Colonic mucosa (tissue), 4 donors: ENCODE data around the gene CFAP61. TPM values are rescaled to one million over a fixed set of nuclear protein-coding genes. Genes with fewer than 3 reads are reported as not detected.
A peak's percentile ranks its signal among the peaks of the same experiment; 100 is the strongest.

Source experiments
- DNase-seq: peaks from one replicate; pipeline ENCODE4 v3.0.0-alpha.2; 2020
- H3K27ac ChIP-seq: fragments of 200-600 bp; one replicate; pipeline ENCODE4 v1.8.0; 2021
- H3K27me3 ChIP-seq: fragments of 200-600 bp; one replicate; pipeline ENCODE4 v1.8.0; 2021
- H3K36me3 ChIP-seq: fragments of 200-600 bp; one replicate; pipeline ENCODE4 v1.8.0; 2021
- H3K4me1 ChIP-seq: fragments of 200-600 bp; one replicate; pipeline ENCODE4 v1.8.0; 2021; ENCODE audit warnings: mild to moderate bottlenecking
- H3K4me3 ChIP-seq: fragments of 200-600 bp; one replicate; pipeline ENCODE4 v1.8.0; 2021
- H3K9ac ChIP-seq, 2 donors: one replicate each; pipeline ENCODE4 v1.7.0; 2013; ENCODE audit warnings: control low read depth in 2 of 2, low read depth in 2 of 2, low read length in 2 of 2
- H3K9me3 ChIP-seq: fragments of 200-600 bp; one replicate; pipeline ENCODE4 v1.8.0; 2021
- intact Hi-C: fragments of 100-400 bp; cut with DNase I; formaldehyde crosslinking; loops from one replicate; pipeline ENCODE4 v1.14.1; 2022
- total RNA-seq, 2 donors: library from RNA; stranded (reverse); fragmentation: NEBNext Ultra II Directional in 1 of 2; extraction: Animal tissue kit (Norgen Biotek cat#: 25700) in 1 of 2; gene quantifications; one replicate each; pipeline ENCODE4 v1.2.1, GENCODE V29; 2021
- TF ChIP-seq, protein P1 (sequence below): fragments of 200-600 bp; IDR thresholded peaks from one replicate; pipeline ENCODE4 v1.8.0; 2022; ENCODE audit warnings: antibody characterized with exemption, mild to moderate bottlenecking
- donor health status: healthy.
- donor health status: DM: no; HTN: no; CAD: no.
- donor health status: DM: no; HTN: no; CAD: no.

The CFAP61 gene
- total RNA-seq, 2 donors from 2014 or later = 0.32 TPM; not detected in 1

DNA sequence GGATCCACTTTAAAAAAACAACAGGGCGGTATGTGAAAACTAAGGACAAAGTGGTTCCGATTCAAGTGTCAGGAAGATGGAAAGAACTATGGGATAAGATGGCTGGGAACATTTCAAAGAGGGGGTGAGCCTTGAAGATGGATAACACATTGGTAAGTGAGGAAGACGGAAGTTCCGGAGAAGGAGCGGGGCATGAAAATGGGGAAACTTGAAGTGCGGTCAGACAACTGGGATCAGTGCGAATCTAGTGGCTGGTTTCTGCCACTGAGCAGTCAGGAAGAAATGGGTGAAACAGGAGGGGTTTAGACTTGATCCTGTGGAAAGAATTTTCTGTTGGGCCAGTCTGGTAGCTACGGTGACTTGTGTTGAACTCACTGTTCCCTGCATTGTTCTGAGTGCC lies 34.0 kb upstream of the CFAP61 start:
- Histone ChIP-seq H3K4me1 (peaks cover 9% of the 10 kb centered on the region), H3K9ac (peak overlapping the region; percentile 84 to 90), H3K27me3 (no peaks in the 10 kb centered on the region), H3K9me3 (no peaks in the 10 kb centered on the region), H3K4me3 (no peak overlapping the region), H3K36me3 (no peaks in the 10 kb centered on the region), H3K27ac (no peak overlapping the region)
- TF ChIP-seq, protein P1, sequence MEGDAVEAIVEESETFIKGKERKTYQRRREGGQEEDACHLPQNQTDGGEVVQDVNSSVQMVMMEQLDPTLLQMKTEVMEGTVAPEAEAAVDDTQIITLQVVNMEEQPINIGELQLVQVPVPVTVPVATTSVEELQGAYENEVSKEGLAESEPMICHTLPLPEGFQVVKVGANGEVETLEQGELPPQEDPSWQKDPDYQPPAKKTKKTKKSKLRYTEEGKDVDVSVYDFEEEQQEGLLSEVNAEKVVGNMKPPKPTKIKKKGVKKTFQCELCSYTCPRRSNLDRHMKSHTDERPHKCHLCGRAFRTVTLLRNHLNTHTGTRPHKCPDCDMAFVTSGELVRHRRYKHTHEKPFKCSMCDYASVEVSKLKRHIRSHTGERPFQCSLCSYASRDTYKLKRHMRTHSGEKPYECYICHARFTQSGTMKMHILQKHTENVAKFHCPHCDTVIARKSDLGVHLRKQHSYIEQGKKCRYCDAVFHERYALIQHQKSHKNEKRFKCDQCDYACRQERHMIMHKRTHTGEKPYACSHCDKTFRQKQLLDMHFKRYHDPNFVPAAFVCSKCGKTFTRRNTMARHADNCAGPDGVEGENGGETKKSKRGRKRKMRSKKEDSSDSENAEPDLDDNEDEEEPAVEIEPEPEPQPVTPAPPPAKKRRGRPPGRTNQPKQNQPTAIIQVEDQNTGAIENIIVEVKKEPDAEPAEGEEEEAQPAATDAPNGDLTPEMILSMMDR = no peak
- DNase-seq = no peak
- intact Hi-C loops = loop anchor here (5.0 kb wide), 1 partner anchor 39 kb away; no protein-coding TSS in a partner anchor

DNA sequence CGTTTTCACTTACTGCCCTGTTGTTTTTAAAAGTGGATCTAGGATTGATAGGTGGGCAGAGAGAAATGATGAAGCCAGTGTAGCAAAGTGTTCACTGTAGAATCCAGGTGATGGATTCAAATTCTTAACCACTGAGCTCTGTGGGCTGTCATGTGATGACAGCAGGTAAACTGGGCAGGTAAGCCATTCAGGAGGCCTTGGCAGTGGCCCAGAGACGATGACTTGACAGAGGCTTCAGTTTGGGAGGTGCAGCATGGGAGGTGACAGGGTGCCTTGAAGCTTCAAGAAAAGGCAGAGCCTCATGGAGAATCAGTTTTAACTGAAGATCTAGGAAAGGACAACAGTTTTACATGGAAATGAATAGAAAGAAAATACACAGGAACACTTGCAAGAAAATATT lies 33.2 kb upstream of the CFAP61 start:
- Histone ChIP-seq H3K36me3 (no peaks in the 10 kb centered on the region), H3K9ac (no peak overlapping the region), H3K9me3 (no peaks in the 10 kb centered on the region), H3K4me1 (peaks cover 9% of the 10 kb centered on the region), H3K4me3 (no peak overlapping the region), H3K27me3 (no peaks in the 10 kb centered on the region), H3K27ac (no peak overlapping the region)
- TF ChIP-seq, protein P1 = no peak
- intact Hi-C loops = loop anchor here (5.0 kb wide), 1 partner anchor 38 kb away; no protein-coding TSS in a partner anchor
- DNase-seq = no peak

DNA sequence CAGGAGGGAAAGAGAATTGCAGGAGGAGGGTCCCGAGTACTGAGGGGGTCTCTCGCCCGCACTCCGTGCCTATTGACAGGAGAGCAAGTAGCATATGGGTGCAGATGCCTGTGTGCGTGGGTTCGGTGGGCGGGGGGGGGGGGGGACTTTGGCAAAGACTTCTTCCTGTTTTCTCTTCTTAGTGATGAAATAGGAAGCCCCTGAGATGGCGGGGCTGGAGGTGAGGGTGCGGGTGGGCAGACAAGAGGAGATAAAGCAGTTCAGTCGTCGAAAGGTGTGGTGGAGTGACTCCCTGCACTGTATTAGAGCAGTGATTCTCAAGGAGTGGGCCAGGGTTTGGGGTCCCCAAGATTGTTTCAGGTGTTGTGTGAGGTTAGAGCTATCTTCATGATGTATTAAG lies 31.4 kb upstream of the CFAP61 start:
- Histone ChIP-seq H3K27ac (no peak overlapping the region), H3K4me1 (peaks cover 9% of the 10 kb centered on the region), H3K9me3 (no peaks in the 10 kb centered on the region), H3K36me3 (no peaks in the 10 kb centered on the region), H3K9ac (no peak overlapping the region), H3K27me3 (no peaks in the 10 kb centered on the region), H3K4me3 (no peak overlapping the region)
- TF ChIP-seq, protein P1 = no peak
- intact Hi-C loops = no loop called here
- DNase-seq = no peak

DNA sequence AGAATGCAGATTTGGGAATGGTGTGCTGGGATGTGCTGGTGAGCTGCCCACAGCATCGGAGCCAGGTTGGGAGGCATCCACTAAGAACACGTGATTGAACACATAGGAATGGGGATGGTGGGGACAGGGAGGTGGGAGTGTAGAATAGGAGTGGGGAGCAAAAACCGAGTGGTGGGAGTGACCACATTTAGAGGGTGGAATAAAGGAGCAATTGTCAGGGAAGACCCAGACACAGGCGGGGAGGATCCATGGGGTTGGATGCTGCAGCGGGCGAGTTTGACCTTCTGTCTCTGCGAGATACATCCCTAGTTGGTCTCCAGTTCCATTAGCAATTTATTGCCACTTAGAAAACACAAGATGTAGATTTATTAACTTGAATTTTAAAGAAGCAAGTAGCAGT lies 30.5 kb upstream of the CFAP61 start:
- TF ChIP-seq, protein P1 = no peak
- Histone ChIP-seq H3K4me1 (peaks cover 9% of the 10 kb centered on the region), H3K36me3 (no peaks in the 10 kb centered on the region), H3K27me3 (no peaks in the 10 kb centered on the region), H3K9ac (no peak overlapping the region), H3K4me3 (no peak overlapping the region), H3K9me3 (no peaks in the 10 kb centered on the region), H3K27ac (no peak overlapping the region)
- intact Hi-C loops = no loop called here
- DNase-seq = no peak

DNA sequence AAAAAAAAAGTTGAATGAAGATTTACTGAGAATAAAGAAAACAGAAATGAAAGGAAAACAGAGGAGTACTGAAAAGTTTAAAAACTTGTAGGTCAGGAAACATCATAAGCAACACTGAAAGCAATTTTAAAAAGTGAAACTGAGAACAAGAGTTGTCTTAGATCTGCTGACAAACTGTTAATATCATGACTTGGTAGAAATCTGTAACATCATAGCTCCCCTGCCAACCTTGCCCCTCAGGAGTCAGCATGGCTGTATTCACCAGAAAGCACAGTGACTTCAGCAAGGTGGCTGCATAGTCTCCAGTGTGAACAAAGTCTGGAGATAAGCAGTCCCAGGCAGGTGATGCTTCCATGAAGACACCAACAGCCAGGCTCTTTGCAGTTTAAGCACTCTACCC lies 29.8 kb upstream of the CFAP61 start:
- H3K36me3 ChIP-seq = no peaks in the 10 kb centered on the region
- H3K27me3 ChIP-seq = no peaks in the 10 kb centered on the region
- no peak overlapping the region for H3K27ac ChIP-seq
- peaks cover 9% of the 10 kb centered on the region for H3K4me1 ChIP-seq
- no peak overlapping the region for H3K4me3 ChIP-seq
- intact Hi-C loops = no loop called here
- DNase-seq = no peak
- TF ChIP-seq, protein P1 = no peak
- no peak overlapping the region for H3K9ac ChIP-seq
- H3K9me3 ChIP-seq = no peaks in the 10 kb centered on the region
